Lower leg skin (tissue), 4 donors: ENCODE measurements around the gene ARL13B. TPM values are rescaled to one million over a fixed set of nuclear protein-coding genes. Genes with fewer than 3 reads are reported as not detected.

Experiments
- DNase-seq, 2 donors: peaks; one replicate each; pipeline ENCODE4 v3.0.0-alpha.2; 2019; ENCODE audit warnings: low spot score in 2 of 2
- H3K4me3 ChIP-seq: fragments of 200-600 bp; sonication (generic); 2 replicates; pipeline ENCODE4 v1.5.1; 2017; ENCODE audit warnings: mild to moderate bottlenecking, low read depth; ENCODE audit not compliant: poor library complexity, severe bottlenecking
- POLR2A ChIP-seq, 2 donors: fragments of 450-650 bp; IDR thresholded peaks; one replicate each; pipeline ENCODE4 v1.6.1; 2016 to 2017; ENCODE audit warnings: antibody characterized with exemption in 2 of 2, mild to moderate bottlenecking in 1 of 2, moderate library complexity in 1 of 2
- WGBS, 2 donors: methylation state at CpG; one replicate each; pipeline ENCODE4 v1.1.5; 2018; 5-methylcytosine and 5-hydroxymethylcytosine counted together
- intact Hi-C: fragments of 100-400 bp; cut with DNase I; formaldehyde crosslinking; loops from one replicate; pipeline ENCODE4 v1.15.0; 2023; ENCODE audit warnings: low total_unique reads
- total RNA-seq, 4 donors: library from RNA; depleted of rRNA; stranded (reverse); fragments of >200 nt; gene quantifications; one replicate each; pipeline ENCODE4 v1.1.0, GENCODE V29; 2016
- TF ChIP-seq, protein P1 (sequence below), 3 donors: fragments of 450-650 bp; IDR thresholded peaks; one replicate each; pipeline ENCODE4 v1.5.1; 2016; ENCODE audit warnings: antibody characterized with exemption in 3 of 3, mild to moderate bottlenecking in 3 of 3, moderate library complexity in 2 of 3

The ARL13B gene
- total RNA-seq, 4 donors from 2014 or later, result 8.5 to 15.2 (median 9.7) TPM

DNA sequence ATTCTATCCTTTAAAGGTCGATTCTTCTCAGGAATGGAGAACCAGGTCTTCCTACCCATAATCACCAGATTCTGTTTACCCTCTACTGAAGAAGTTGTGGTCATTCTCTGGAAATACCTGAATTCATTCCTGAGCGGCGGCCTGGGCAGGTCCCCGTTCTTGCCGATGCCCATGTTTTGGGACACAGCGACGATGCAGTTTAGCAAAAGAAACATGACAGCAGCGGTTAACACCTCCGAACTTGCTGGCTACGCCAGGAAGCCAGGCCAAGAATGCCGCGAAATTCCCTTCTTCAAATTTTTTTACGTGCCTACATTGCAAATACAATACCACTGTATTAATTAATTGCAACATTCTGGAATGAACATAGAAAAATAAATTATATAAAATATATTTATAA, 81.3 kb downstream of the ARL13B start:
- intact Hi-C loops, result no loop called here

DNA sequence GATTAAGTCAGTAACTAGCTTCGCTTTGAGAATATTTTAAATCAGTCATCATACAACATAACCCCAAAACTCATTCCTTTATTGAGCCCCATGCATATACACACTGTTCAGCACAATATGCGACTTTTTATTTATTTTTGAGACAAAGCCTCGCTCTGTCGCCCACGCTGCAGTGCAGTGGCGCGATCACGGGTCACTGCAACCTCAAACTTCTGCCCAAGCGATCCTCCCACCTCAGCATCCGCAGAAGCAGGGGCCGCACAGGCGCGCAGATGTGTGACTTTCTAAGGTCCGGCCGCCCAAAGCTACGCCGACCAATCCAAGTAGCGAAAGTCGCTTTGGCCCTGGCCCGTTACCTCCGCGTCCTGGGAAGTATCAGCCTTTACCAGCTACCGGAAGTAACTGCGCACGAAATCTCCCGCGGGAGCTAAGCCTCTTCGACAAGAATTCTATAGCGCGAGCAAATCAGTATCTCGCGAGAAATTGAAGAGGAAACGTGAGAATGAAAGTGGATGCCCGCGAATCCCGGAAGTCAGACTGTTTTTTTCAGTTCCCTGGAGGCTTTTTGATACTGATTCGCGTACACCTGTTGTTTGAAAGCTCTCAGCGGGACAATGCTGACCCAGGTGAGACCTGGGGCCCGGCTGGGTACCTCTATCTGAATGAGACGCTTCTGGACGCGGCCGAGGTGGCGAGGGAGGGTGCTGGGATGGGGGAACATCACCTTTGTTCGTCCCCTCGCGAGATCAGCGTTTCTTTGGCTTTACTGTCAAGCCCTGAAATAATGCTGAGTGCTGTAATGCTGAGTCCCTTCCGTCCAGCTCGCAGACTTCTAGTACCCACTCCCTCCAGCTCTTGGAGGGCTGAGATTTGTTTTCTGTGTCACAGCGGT, 82.8 kb downstream of the ARL13B start, which contains the start of the genes DHFR2 and NSUN3:
TSS of gene DHFR2 (minus strand) at position 404 of the 892 bp plus-strand sequence. CDS start 1,405 bp downstream, outside the sequence.
TSS of gene NSUN3 (plus strand) at position 549 of the 892 bp plus-strand sequence. CDS start at position 615, 66 bp downstream.
- WGBS, 2 donors, result 1% methylated on average over 52 of the region's 52 CpGs
- intact Hi-C loops, result no loop called here
- no peak for TF ChIP-seq POLR2A (IDR thresholded peaks at IDR 0.05)
- TF ChIP-seq, protein P1, sequence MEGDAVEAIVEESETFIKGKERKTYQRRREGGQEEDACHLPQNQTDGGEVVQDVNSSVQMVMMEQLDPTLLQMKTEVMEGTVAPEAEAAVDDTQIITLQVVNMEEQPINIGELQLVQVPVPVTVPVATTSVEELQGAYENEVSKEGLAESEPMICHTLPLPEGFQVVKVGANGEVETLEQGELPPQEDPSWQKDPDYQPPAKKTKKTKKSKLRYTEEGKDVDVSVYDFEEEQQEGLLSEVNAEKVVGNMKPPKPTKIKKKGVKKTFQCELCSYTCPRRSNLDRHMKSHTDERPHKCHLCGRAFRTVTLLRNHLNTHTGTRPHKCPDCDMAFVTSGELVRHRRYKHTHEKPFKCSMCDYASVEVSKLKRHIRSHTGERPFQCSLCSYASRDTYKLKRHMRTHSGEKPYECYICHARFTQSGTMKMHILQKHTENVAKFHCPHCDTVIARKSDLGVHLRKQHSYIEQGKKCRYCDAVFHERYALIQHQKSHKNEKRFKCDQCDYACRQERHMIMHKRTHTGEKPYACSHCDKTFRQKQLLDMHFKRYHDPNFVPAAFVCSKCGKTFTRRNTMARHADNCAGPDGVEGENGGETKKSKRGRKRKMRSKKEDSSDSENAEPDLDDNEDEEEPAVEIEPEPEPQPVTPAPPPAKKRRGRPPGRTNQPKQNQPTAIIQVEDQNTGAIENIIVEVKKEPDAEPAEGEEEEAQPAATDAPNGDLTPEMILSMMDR (IDR thresholded peaks at IDR 0.05), result no peak
- H3K4me3 ChIP-seq, result peak within 1 kb of the TSS; percentile 77
- DNase-seq, result peak; percentile 92 to 97

More for the DNA sequence above, 81.3 kb downstream of the ARL13B start:
- no peak overlapping the region for H3K4me3 ChIP-seq
- TF ChIP-seq, protein P1 (IDR thresholded peaks at IDR 0.05), result no peak
- TF ChIP-seq POLR2A (IDR thresholded peaks at IDR 0.05), result no peak
- 95 to 97% methylated on average over 13 of the region's 13 CpGs for WGBS, 2 donors
- DNase-seq, result no peak

DNA sequence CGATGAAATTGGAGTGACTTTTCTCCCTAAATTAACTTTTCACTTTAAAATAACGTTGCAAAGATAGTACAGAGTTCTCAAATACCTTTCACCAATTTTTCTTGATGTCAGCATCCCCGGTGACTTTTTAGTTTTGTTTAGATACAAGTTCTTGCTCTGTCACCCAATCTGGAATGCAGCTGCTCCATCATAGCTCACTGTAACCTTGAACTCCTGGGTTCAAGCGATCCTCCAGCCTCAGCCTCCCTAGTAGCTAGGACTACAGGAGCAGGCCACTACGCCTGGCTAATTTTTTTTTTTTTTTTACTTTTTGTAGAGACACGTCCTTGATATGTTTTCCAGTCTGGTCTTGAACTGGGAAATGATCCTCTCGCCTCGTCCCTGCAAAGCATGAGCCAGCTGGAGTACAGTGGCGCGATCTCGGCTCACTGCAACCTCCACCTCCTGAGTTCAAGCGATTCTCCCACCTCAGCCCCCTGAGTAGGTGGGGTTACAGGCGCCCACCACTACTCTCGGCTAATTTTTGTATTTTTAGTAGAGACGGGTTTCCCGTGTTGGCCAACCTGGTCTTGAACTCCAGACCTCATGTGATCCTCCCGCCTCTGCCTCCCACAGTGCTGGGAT, 83.7 kb downstream of the ARL13B start:
- DNase-seq, result no peak
- 41 to 42% methylated on average over 17 of the region's 17 CpGs for WGBS, 2 donors
- H3K4me3 ChIP-seq, result peak overlapping the region; percentile 77
- TF ChIP-seq POLR2A (IDR thresholded peaks at IDR 0.05), result no peak
- TF ChIP-seq, protein P1 (IDR thresholded peaks at IDR 0.05), result no peak
- intact Hi-C loops, result no loop called here

DNA sequence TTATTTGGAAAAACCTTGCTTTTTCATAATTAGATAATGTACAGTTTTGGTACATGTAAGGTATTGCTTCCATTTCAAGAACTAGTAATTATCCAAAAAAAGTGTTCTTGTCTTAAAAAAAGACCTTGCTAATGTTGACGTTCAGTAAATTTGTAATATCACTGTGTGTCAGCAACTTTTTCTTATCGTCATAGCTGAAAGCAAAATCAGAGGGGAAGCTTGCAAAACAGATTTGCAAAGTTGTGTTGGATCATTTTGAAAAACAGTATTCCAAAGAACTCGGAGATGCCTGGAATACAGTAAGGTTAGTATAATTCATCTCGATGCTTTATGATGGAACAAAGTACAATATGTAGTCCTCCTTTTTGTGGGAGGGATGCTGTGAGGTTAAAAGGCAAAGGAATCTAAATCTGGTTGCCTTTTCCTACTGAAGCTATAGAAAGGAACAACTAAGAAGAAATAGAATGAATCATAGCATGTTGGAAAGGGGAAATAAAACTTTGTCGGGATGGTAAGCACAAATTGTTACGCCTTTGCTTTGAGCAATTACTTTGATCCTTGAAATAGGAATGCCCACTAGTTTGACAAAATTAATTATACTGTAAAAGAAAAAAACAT, 84.4 kb downstream of the ARL13B start:
- no peak for TF ChIP-seq POLR2A (IDR thresholded peaks at IDR 0.05)
- TF ChIP-seq, protein P1 (IDR thresholded peaks at IDR 0.05), result no peak
- 70 to 74% methylated on average over 6 of the region's 6 CpGs for WGBS, 2 donors
- no peak overlapping the region for H3K4me3 ChIP-seq
- no peak for DNase-seq
- intact Hi-C loops, result no loop called here

DNA sequence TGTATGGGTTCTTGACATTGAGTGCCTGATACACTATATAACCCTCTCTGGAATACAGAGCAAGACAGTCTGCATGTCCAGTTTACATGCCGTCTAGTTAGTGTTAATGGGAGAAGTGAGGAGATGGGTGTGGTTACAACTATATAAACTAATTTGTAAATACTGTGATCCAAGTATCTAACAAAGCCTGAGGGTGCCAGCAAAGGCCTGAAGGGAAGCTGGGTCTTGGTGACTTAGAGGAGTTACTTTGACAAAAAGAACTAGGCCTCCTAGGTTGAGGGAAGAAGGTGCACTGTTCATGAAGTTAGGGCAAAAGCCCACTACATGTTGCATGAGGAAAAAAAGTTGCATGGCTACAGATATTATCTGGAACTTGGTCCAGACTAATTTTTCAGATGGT, 85.2 kb downstream of the ARL13B start:
- no peak for TF ChIP-seq POLR2A (IDR thresholded peaks at IDR 0.05)
- TF ChIP-seq, protein P1 (IDR thresholded peaks at IDR 0.05), result no peak
- 19 to 29% methylated on average over 1 of the region's 1 CpG for WGBS, 2 donors
- no peak overlapping the region for H3K4me3 ChIP-seq
- no peak for DNase-seq
- intact Hi-C loops, result no loop called here
